Hematopoietic multipotent progenitor cell treated with erythropoietin and hydrocortisone succinate and interleukin-3 and kit ligand, for 4 days (in vitro differentiated cells): ENCODE data around the gene RAB3B.
"Not testable (repeated sequence)": the region's sequence is repeated elsewhere in the genome, so short reads cannot be mapped to it uniquely, and the experiment has no call there.

Experiments
- DNase-seq: peaks from one replicate; pipeline ENCODE4 v3.0.0-alpha.2; 2015

The RAB3B gene

GRCh38 chr1:51990478-51990965 lies at the start of gene RAB3B:
TSS of gene RAB3B (minus strand) at chr1:51990700. CDS start at chr1:51977117, 13,583 bp downstream.
- peak; percentile 63 for DNase-seq

GRCh38 chr1:52037909-52038308 lies 47.4 kb upstream of the RAB3B start:
- DNase-seq: no peak

GRCh38 chr1:52037402-52037814 lies 46.9 kb upstream of the RAB3B start:
- DNase-seq: peak; percentile 37

- no peak for DNase-seq
Observed at GRCh38 chr1:52034050-52034384, 43.5 kb upstream of the RAB3B start.

- peak; percentile 97 for DNase-seq
Observed at GRCh38 chr1:52033190-52034049, 42.9 kb upstream of the RAB3B start, which contains the start of gene KTI12. TSS of gene KTI12 (minus strand) at chr1:52033810. CDS start at chr1:52033761, 49 bp downstream.

- DNase-seq: peak; percentile 61
Observed at GRCh38 chr1:52032785-52033131, 42.3 kb upstream of the RAB3B start.

- DNase-seq: peak; percentile 15
Observed at GRCh38 chr1:52032124-52032784, 41.8 kb upstream of the RAB3B start.

- not testable (repeated sequence) for DNase-seq
Observed at GRCh38 chr1:52028839-52029238, 38.3 kb upstream of the RAB3B start.

- DNase-seq: no peak
Observed at GRCh38 chr1:52028328-52028727, 37.8 kb upstream of the RAB3B start.

GRCh38 chr1:52026278-52026677 lies 35.8 kb upstream of the RAB3B start:
- no peak for DNase-seq

GRCh38 chr1:52022133-52022532 lies 31.6 kb upstream of the RAB3B start:
- no peak for DNase-seq

- DNase-seq: no peak
Observed at GRCh38 chr1:52008071-52008809, 17.7 kb upstream of the RAB3B start.

- no peak for DNase-seq
Observed at GRCh38 chr1:52007215-52008002, 16.9 kb upstream of the RAB3B start.

- DNase-seq: not testable (repeated sequence)
Observed at GRCh38 chr1:52006081-52006553, 15.6 kb upstream of the RAB3B start.

GRCh38 chr1:52005548-52005947 lies 15.0 kb upstream of the RAB3B start:
- DNase-seq: not testable (repeated sequence)

GRCh38 chr1:52003877-52004276 lies 13.4 kb upstream of the RAB3B start:
- DNase-seq: no peak

GRCh38 chr1:52002038-52002917 lies 11.8 kb upstream of the RAB3B start:
- peak; percentile 93 for DNase-seq

- no peak for DNase-seq
Observed at GRCh38 chr1:51998701-51999100, 8.2 kb upstream of the RAB3B start.

GRCh38 chr1:51997974-51998382 lies 7.5 kb upstream of the RAB3B start:
- no peak for DNase-seq

GRCh38 chr1:51989582-51990477 lies 670 bp downstream of the RAB3B start:
- no peak for DNase-seq
